ENCODE data around the gene WDR55. TPM values are rescaled to one million over a fixed set of nuclear protein-coding genes. Genes with fewer than 3 reads are reported as not detected.
A peak's percentile ranks its signal among the peaks of the same experiment; 100 is the strongest.
"Not testable (repeated sequence)": the region's sequence is repeated elsewhere in the genome, so short reads cannot be mapped to it uniquely, and the experiment has no call there.

The WDR55 gene
- total RNA-seq, 2 donors from 2014 or later = 24.6 to 26.1 TPM

DNA sequence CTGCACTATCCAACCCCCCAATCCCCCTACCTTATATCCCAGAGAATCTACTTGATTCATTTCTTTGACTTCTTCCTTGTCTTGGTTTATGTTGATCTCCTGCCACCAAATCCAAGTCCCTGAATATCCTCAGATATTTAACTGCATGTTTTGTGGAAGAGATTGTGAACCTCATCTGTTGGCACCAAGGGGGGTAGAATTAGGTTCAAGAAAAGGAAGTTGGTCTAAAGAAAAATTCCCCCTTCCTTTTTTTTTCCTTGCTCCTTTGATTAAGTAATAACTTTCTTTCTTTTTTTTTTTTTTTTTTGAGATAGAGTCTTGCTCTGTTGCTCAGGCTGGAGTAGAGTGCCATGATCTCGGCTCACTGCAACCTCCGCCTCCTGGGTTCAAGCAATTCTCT lies 31.2 kb upstream of the WDR55 start:
- Histone ChIP-seq H3K36me3 (no peaks in the 10 kb centered on the region), H3K9me3 (no peaks in the 10 kb centered on the region), H3K27ac (peak overlapping the region in 1 of 2 donors; percentile 63), H3K27me3 (replicated peaks; ENCODE audit: insufficient read depth) (no peaks in the 10 kb centered on the region), H3K4me3 (peak overlapping the region; percentile 76), H3K4me1 (ENCODE audit: control insufficient read depth in 1 of 2, low read depth in 2 of 2) (peaks cover 4 to 12% of the 10 kb centered on the region in 2 donors)
- DNase-seq (ENCODE audit: low spot score) (no peak), ATAC-seq (ENCODE audit: insufficient number of reproducible peaks, low FRiP score, low read depth) (no peak)
- TF ChIP-seq, protein P1, sequence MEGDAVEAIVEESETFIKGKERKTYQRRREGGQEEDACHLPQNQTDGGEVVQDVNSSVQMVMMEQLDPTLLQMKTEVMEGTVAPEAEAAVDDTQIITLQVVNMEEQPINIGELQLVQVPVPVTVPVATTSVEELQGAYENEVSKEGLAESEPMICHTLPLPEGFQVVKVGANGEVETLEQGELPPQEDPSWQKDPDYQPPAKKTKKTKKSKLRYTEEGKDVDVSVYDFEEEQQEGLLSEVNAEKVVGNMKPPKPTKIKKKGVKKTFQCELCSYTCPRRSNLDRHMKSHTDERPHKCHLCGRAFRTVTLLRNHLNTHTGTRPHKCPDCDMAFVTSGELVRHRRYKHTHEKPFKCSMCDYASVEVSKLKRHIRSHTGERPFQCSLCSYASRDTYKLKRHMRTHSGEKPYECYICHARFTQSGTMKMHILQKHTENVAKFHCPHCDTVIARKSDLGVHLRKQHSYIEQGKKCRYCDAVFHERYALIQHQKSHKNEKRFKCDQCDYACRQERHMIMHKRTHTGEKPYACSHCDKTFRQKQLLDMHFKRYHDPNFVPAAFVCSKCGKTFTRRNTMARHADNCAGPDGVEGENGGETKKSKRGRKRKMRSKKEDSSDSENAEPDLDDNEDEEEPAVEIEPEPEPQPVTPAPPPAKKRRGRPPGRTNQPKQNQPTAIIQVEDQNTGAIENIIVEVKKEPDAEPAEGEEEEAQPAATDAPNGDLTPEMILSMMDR (IDR thresholded peaks at IDR 0.05) = no peak

DNA sequence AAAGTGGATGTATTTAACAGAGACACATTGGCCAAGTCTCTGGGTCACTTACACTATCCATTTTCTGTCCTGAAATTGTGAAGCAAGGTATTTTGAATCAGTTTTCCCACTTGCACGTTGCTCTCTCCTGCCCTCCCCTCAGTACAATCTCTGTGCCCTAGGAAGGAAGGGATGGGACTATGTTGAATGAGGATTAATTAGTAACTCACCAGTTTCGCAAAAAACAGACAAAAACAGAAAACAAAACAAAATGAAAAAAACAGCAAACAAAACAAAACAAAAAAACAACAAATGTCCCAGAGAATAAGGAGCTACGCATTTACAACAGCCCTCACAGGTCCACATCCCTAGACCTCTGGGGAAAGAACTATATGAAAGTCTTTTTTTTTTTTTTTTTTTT lies 30.6 kb upstream of the WDR55 start:
- H3K27me3 ChIP-seq (replicated peaks; ENCODE audit: insufficient read depth) = no peaks in the 10 kb centered on the region
- no peak for DNase-seq (ENCODE audit: low spot score)
- H3K4me1 ChIP-seq (ENCODE audit: control insufficient read depth in 1 of 2, low read depth in 2 of 2) = peaks cover 4 to 12% of the 10 kb centered on the region in 2 donors
- TF ChIP-seq, protein P1 (IDR thresholded peaks at IDR 0.05) = no peak
- no peaks in the 10 kb centered on the region for H3K9me3 ChIP-seq
- no peaks in the 10 kb centered on the region for H3K36me3 ChIP-seq
- H3K27ac ChIP-seq = no peak overlapping the region
- no peak overlapping the region for H3K4me3 ChIP-seq
- no peak for ATAC-seq (ENCODE audit: insufficient number of reproducible peaks, low FRiP score, low read depth)

DNA sequence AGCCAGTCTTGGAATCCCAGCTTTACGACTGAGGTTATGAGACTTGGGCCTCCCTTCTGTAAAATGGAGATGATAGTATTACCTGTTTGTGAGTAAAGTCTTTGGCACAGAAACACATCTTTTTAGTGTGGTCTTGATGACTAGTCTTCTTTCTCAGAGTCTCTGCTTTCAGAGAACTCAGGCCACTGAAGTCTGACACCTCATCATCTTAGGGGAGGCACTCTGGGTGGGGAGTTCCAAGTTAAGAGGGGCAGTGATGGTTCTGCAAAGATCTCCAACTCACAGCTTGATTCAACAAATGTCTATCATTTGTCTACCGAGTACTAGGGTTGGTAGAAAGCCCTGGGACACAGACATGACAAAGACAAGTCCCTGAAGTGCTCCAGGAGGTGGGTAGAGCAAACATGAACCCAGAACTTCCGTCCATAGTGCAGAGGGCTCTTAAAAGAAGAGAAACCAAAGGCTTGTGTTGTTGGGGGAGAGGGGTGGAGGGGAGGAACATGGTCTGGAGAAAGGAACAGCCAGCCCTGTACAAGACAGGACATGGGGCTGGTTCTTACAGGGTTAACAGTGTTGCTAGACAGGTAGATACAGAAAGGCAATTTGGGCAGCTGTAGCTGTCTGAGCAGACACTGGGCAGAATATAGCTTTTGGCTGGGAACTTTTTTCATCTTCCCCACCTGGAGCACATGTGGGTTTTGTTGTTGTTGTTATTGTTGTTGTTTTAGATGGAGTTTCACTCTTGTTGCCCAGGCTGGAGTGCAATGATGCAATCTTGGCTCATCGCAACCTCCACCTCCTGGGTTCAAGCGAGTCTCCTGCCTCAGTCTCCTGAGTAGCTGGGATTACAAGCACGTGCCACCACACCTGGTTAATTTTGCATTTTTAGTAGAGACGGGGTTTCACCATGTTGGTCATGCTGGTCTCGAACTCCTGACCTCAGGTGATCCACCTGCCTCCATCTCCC lies 29.1 kb upstream of the WDR55 start:
- Histone ChIP-seq H3K27ac (no peak overlapping the region), H3K4me3 (no peak overlapping the region), H3K27me3 (replicated peaks; ENCODE audit: insufficient read depth) (no peaks in the 10 kb centered on the region), H3K4me1 (ENCODE audit: control insufficient read depth in 1 of 2, low read depth in 2 of 2) (peaks cover 4 to 20% of the 10 kb centered on the region in 2 donors), H3K9me3 (no peaks in the 10 kb centered on the region), H3K36me3 (no peaks in the 10 kb centered on the region)
- DNase-seq (ENCODE audit: low spot score) (no peak), ATAC-seq (ENCODE audit: insufficient number of reproducible peaks, low FRiP score, low read depth) (no peak)
- TF ChIP-seq, protein P1 (IDR thresholded peaks at IDR 0.05) = no peak

DNA sequence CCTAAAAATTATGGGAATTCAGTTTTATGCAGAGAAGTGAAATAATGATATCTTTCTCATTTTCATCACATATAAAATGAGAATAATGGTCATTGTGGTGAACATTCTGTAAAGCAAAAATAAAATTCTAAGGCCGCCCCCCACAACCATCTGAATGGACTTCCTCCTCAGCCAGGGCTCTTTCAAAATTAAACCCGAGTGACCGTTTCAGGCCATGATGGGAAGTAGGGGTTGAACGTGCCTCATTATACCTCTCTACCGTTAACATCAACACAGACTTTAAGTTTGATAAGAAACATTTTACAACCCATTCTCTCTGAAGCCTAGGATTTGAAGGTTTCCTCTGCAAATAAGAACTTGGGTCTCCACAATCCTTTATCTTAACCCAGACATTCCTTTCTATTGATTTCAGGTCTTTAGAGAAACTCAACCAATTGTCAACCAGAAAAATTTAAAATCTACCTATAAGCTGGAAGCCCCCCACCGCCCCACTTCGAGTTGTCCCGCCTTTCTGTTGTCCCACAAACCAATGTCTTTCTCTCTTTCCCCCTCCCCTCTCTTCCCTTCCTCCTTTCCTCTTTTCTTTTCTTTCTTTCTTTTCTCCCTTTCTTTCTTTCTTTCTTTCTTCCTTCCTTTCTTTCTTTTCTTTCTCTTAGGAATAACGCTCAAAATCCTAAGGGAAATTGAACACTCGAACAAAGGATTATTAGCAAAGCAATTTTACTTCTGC lies 27.2 kb upstream of the WDR55 start:
- Histone ChIP-seq H3K9me3 (no peaks in the 10 kb centered on the region), H3K27me3 (replicated peaks; ENCODE audit: insufficient read depth) (no peaks in the 10 kb centered on the region), H3K27ac (no peak overlapping the region), H3K4me3 (no peak overlapping the region), H3K36me3 (no peaks in the 10 kb centered on the region), H3K4me1 (ENCODE audit: control insufficient read depth in 1 of 2, low read depth in 2 of 2) (peaks cover 4 to 18% of the 10 kb centered on the region in 2 donors)
- ATAC-seq (ENCODE audit: insufficient number of reproducible peaks, low FRiP score, low read depth) (no peak), DNase-seq (ENCODE audit: low spot score) (no peak)
- TF ChIP-seq, protein P1 (IDR thresholded peaks at IDR 0.05) = no peak

DNA sequence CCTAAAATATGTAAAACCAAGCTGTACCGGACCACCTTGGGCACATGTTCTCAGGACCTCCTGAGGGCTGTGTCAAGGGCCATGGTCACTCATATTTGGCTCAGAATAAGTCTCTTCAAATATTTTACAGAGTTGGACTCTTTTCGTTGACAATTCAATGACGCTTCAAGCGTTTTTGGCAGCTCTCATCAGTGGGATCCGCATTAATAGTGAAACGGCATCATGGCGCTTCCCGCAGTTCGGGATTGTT lies 25.9 kb upstream of the WDR55 start:
- not testable (repeated sequence) for H3K9me3 ChIP-seq; H3K27me3 ChIP-seq (replicated peaks; ENCODE audit: insufficient read depth); H3K36me3 ChIP-seq; DNase-seq (ENCODE audit: low spot score); ATAC-seq (ENCODE audit: insufficient number of reproducible peaks, low FRiP score, low read depth); H3K4me1 ChIP-seq (ENCODE audit: control insufficient read depth in 1 of 2, low read depth in 2 of 2)
- Histone ChIP-seq H3K27ac (peak overlapping the region; percentile 72 to 81), H3K4me3 (peak overlapping the region; percentile 88)
